SU-DHL-6 (cell line): ENCODE measurements around the gene C22orf15.

Experiments
- H2AFZ ChIP-seq: fragments of 200-600 bp; sonication (generic); 2 replicates; pipeline ENCODE4 v1.6.1; 2014; ENCODE audit warnings: low read depth, mild to moderate bottlenecking, moderate library complexity, mixed read lengths, antibody characterized with exemption, low read length; ENCODE audit not compliant: severe bottlenecking
- H3F3A ChIP-seq: fragments of 200-600 bp; shearing (Covaris generic); 2 replicates; pipeline ENCODE4 v1.6.0; 2016; ENCODE audit warnings: antibody characterized with exemption, mild to moderate bottlenecking; ENCODE audit not compliant: insufficient read depth
- H3K27ac ChIP-seq: fragments of 200-600 bp; sonication (generic); 2 replicates; pipeline ENCODE4 v1.5.1; 2016; ENCODE audit warnings: low read depth, mild to moderate bottlenecking, low read length, moderate library complexity, mixed read lengths
- H3K27me3 ChIP-seq: fragments of 200-600 bp; sonication (generic), shearing (Covaris generic); 2 replicates; pipeline ENCODE4 v1.6.0; 2014; ENCODE audit warnings: mild to moderate bottlenecking, low read length
- H3K36me3 ChIP-seq: fragments of 200-600 bp; sonication (generic); 2 replicates; pipeline ENCODE4 v1.6.1; 2014; ENCODE audit warnings: mild to moderate bottlenecking, low read length, mixed read lengths
- H3K4me2 ChIP-seq: fragments of 300-600, 200-600 bp; shearing (Covaris generic), sonication (generic); 2 replicates; pipeline ENCODE4 v1.6.0; 2014; ENCODE audit warnings: low read length, low read depth, mild to moderate bottlenecking; ENCODE audit not compliant: poor library complexity, severe bottlenecking
- H3K4me3 ChIP-seq: fragments of 200-600 bp; sonication (generic); 2 replicates; pipeline ENCODE4 v1.5.1; 2014; ENCODE audit warnings: antibody characterized with exemption, low read length, mild to moderate bottlenecking, mixed read lengths; ENCODE audit not compliant: insufficient read depth, poor library complexity, severe bottlenecking
- H3K79me2 ChIP-seq: fragments of 200-600 bp; sonication (generic); 2 replicates; pipeline ENCODE4 v1.6.1; 2014; ENCODE audit warnings: mild to moderate bottlenecking, low read length, moderate library complexity; ENCODE audit not compliant: insufficient read depth
- H3K9ac ChIP-seq: fragments of 200-600 bp; sonication (generic); 2 replicates; pipeline ENCODE4 v1.7.0; 2014; ENCODE audit warnings: mild to moderate bottlenecking, low read length
- H3K9me2 ChIP-seq: fragments of 200-600 bp; sonication (generic); replicated peaks from 2 replicates; pipeline ENCODE4 v1.6.1; 2014; ENCODE audit warnings: low read length; ENCODE audit not compliant: insufficient read depth
- H3K9me3 ChIP-seq: fragments of 200-600 bp; sonication (generic); 2 replicates; pipeline ENCODE4 v1.6.1; 2014; ENCODE audit warnings: low read length, mixed read lengths; ENCODE audit not compliant: insufficient read depth
- H4K20me1 ChIP-seq: fragments of 200-600 bp; sonication (generic); 2 replicates; pipeline ENCODE4 v1.6.1; 2014; ENCODE audit warnings: low read depth, mild to moderate bottlenecking, antibody characterized with exemption, low read length, moderate library complexity, mixed read lengths
- EZH2phosphoT487 ChIP-seq: fragments of 200-600 bp; sonication (generic), shearing (Covaris generic); conservative IDR thresholded peaks from 2 replicates; pipeline ENCODE4 v1.6.1; 2018; ENCODE audit warnings: mild to moderate bottlenecking, antibody characterized with exemption, low read length, moderate library complexity, mixed read lengths
- TF ChIP-seq, protein P1 (sequence below): fragments of 200-600 bp; sonication (generic); IDR thresholded peaks from one replicate; pipeline ENCODE4 v1.5.1; 2017; ENCODE audit warnings: antibody characterized with exemption, mild to moderate bottlenecking, low read length, moderate library complexity; ENCODE audit not compliant: insufficient read depth, poor library complexity, severe bottlenecking

C22orf15 gene

DNA sequence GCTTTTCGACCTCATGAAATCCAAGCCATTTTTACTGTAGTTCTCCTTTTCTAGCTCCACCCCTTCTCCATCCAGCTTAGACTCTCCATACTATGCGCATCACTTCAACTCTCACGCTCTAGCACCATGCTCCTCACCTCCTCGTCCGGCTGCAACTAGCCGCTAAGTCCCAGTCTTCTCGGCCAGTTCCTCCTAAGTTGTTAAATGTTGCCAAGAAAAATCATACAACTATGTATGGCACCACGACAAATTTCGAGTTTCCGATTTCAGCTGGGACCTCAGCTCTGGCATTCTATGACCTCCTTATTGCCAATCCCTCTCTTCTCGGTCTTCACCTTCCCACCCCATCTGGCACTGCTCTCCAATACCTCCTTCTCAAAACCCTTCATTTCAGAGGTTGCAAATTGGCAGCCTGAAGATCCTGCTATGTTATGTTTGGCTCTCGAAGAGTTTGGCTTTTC is 12.9 kb upstream of the C22orf15 start:
- no peaks in the 10 kb centered on the region for H3K9me2 ChIP-seq
- no peak overlapping the region; the same call in 1 of the 2 replicates for H3K9ac ChIP-seq
- H4K20me1 ChIP-seq = no peaks in the 10 kb centered on the region
- H3F3A ChIP-seq = peaks cover 32% of the 10 kb centered on the region
- H3K27me3 ChIP-seq = no peaks in the 10 kb centered on the region
- H3K36me3 ChIP-seq = no peaks in the 10 kb centered on the region
- H3K27ac ChIP-seq = no peak overlapping the region
- peaks cover 7% of the 10 kb centered on the region; the same call in 1 of the 2 replicates for H3K79me2 ChIP-seq
- H3K4me2 ChIP-seq = peak overlapping the region; percentile 90
- no peak overlapping the region for H2AFZ ChIP-seq
- H3K9me3 ChIP-seq = no peaks in the 10 kb centered on the region
- TF ChIP-seq, protein P1, sequence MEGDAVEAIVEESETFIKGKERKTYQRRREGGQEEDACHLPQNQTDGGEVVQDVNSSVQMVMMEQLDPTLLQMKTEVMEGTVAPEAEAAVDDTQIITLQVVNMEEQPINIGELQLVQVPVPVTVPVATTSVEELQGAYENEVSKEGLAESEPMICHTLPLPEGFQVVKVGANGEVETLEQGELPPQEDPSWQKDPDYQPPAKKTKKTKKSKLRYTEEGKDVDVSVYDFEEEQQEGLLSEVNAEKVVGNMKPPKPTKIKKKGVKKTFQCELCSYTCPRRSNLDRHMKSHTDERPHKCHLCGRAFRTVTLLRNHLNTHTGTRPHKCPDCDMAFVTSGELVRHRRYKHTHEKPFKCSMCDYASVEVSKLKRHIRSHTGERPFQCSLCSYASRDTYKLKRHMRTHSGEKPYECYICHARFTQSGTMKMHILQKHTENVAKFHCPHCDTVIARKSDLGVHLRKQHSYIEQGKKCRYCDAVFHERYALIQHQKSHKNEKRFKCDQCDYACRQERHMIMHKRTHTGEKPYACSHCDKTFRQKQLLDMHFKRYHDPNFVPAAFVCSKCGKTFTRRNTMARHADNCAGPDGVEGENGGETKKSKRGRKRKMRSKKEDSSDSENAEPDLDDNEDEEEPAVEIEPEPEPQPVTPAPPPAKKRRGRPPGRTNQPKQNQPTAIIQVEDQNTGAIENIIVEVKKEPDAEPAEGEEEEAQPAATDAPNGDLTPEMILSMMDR = no peak
- no peak for TF ChIP-seq EZH2phosphoT487
- H3K4me3 ChIP-seq = peak overlapping the region; percentile 59

DNA sequence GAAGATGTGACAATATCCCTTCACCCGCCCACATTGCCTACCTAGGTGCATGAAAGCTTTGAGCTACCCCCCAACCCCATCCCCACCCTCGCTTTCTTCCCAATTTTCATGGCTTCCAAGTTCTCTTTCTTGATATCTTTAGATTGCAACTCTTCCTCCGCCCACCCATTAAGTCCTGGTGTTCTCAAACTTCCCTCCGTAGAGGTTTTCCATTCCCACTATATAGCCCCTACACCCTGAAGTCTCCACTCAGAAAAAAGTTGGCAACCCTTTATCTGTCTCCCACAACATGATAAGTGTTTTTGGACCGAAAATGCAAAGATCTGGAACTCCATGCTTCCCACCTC is 12.4 kb upstream of the C22orf15 start:
- peak overlapping the region; percentile 90 for H3K4me2 ChIP-seq
- no peaks in the 10 kb centered on the region for H3K9me3 ChIP-seq
- H3K9me2 ChIP-seq = no peaks in the 10 kb centered on the region
- H4K20me1 ChIP-seq = no peaks in the 10 kb centered on the region
- peak overlapping the region; percentile 59 for H3K4me3 ChIP-seq
- H3K9ac ChIP-seq = peak overlapping the region; percentile 93
- no peaks in the 10 kb centered on the region for H3K36me3 ChIP-seq
- H3K27ac ChIP-seq = 0 out of 2 replicates have a peak overlapping the region, but pooled peaks have one; percentile 13
- H3K79me2 ChIP-seq = peaks cover 7% of the 10 kb centered on the region; the same call in 1 of the 2 replicates
- TF ChIP-seq, protein P1 = no peak
- no peak for TF ChIP-seq EZH2phosphoT487
- H2AFZ ChIP-seq = no peak overlapping the region
- no peaks in the 10 kb centered on the region for H3K27me3 ChIP-seq
- H3F3A ChIP-seq = peaks cover 37% of the 10 kb centered on the region

DNA sequence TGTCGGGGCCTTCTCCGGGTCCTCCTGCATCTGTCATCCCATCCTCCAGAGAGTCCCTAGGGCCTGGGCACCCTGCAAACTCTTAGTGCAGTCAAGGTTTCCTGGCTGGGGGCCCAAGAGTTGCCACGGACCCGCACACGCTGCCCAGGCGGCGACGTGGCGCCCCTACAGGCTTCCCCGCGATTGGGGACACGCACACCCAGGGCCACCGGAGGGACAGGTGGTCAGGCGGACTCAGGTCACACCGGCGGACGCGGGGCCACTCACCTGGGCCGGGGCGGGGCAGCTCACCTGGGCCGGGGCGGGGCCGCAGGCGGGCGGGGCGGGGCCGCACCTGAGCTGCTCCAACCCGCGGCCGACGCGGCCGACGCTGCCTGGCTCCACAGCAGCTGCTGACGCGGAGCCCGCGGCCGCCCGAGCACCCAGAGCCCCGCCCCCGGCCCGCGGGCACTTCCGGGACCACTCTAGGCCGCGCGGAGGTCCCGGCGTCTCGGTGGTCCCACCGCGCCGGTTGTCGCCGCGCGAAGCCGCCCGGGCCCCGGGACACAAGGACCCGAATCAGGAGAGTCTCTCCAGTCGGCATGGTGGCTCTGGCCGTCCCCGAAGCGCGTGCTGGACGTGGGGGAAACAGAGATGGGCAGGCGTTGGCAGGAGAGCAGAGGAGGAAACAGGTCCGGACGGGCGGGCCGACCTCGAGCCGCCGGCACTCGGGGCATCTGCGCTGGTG is 11.9 kb upstream of the C22orf15 start, which contains the start of gene ZNF70:
ZNF70 (minus strand) TSS at position 399 of the 727 bp plus-strand sequence. CDS start 5,972 bp downstream, outside the sequence.
- no peaks in the 10 kb centered on the region for H3K9me3 ChIP-seq
- H2AFZ ChIP-seq = peak within 1 kb of the TSS; percentile 64
- H3K4me2 ChIP-seq = peak within 1 kb of the TSS; percentile 90
- H3K36me3 ChIP-seq = no peaks in the 10 kb centered on the region
- peak within 1 kb of the TSS; percentile 80 for H3K4me3 ChIP-seq
- peaks cover 43% of the 10 kb centered on the region for H3F3A ChIP-seq
- H3K9ac ChIP-seq = peak within 1 kb of the TSS; percentile 93
- H3K79me2 ChIP-seq = peaks cover 7% of the 10 kb centered on the region; the same call in 1 of the 2 replicates
- no peaks in the 10 kb centered on the region for H3K9me2 ChIP-seq
- peak within 1 kb of the TSS; percentile 92 for H3K27ac ChIP-seq
- no peaks in the 10 kb centered on the region for H4K20me1 ChIP-seq
- H3K27me3 ChIP-seq = no peaks in the 10 kb centered on the region
- TF ChIP-seq, protein P1 = no peak
- no peak for TF ChIP-seq EZH2phosphoT487
